HG03196 (cell line): ENCODE data around the gene PSMD6.

Source experiments
- ATAC-seq: cut with Tn5 transposase; IDR thresholded peaks from one replicate; pipeline ENCODE4 v1.9.1; 2021; ENCODE audit not compliant: unreplicated experiment

Gene PSMD6

GRCh38 chr3:64011685-64012084, 11.6 kb downstream of the PSMD6 start:
- ATAC-seq = no peak

- ATAC-seq = no peak
These were observed 13.1 kb downstream of the PSMD6 start for GRCh38 chr3:64010199-64010598.

- ATAC-seq = no peak
These were observed 13.8 kb downstream of the PSMD6 start for GRCh38 chr3:64009528-64009927.

GRCh38 chr3:64008487-64009351, 14.6 kb downstream of the PSMD6 start:
- ATAC-seq = no peak

- no peak for ATAC-seq
These were observed 15.3 kb downstream of the PSMD6 start for GRCh38 chr3:64008017-64008416.

GRCh38 chr3:64003589-64003988, 19.7 kb downstream of the PSMD6 start:
- no peak for ATAC-seq

- no peak for ATAC-seq
These were observed 21.1 kb downstream of the PSMD6 start for GRCh38 chr3:64002233-64002632.

- ATAC-seq = no peak
These were observed 22.7 kb downstream of the PSMD6 start for GRCh38 chr3:64000453-64001055.

GRCh38 chr3:63998852-63999754, 24.2 kb downstream of the PSMD6 start:
- ATAC-seq = no peak

GRCh38 chr3:63995086-63995485, 28.2 kb downstream of the PSMD6 start:
- ATAC-seq = no peak

GRCh38 chr3:63993653-63994079, 29.6 kb downstream of the PSMD6 start:
- ATAC-seq = peak; percentile 81

GRCh38 chr3:63992516-63993209, 30.6 kb downstream of the PSMD6 start:
- ATAC-seq = no peak

GRCh38 chr3:63991666-63992065, 31.6 kb downstream of the PSMD6 start:
- ATAC-seq = no peak

GRCh38 chr3:63990733-63991132, 32.6 kb downstream of the PSMD6 start:
- ATAC-seq = no peak

- ATAC-seq = no peak
These were observed 33.1 kb downstream of the PSMD6 start for GRCh38 chr3:63990204-63990603.

GRCh38 chr3:63988943-63989342, 34.4 kb downstream of the PSMD6 start:
- no peak for ATAC-seq

GRCh38 chr3:63986831-63987230, 36.5 kb downstream of the PSMD6 start:
- no peak for ATAC-seq

GRCh38 chr3:63986146-63986545, 37.1 kb downstream of the PSMD6 start:
- ATAC-seq = no peak

GRCh38 chr3:63984391-63984790, 38.9 kb downstream of the PSMD6 start:
- no peak for ATAC-seq

- no peak for ATAC-seq
These were observed 41.3 kb downstream of the PSMD6 start for GRCh38 chr3:63981980-63982379.
